ENCODE measurements around the gene STAG1.
"Not testable (repeated sequence)": the region's sequence is repeated elsewhere in the genome, so short reads cannot be mapped to it uniquely, and the experiment has no call there.

Gene STAG1

GRCh38 chr3:136380530-136380929, 371.6 kb downstream of the STAG1 start:
- no peak for DNase-seq

GRCh38 chr3:136378011-136378410, 374.2 kb downstream of the STAG1 start:
- DNase-seq = no peak

GRCh38 chr3:136377508-136377907, 374.7 kb downstream of the STAG1 start:
- DNase-seq = no peak

- DNase-seq = not testable (repeated sequence)
Observed at GRCh38 chr3:136375800-136376199, 376.4 kb downstream of the STAG1 start.

- DNase-seq = no peak
Observed at GRCh38 chr3:136366289-136366688, 385.9 kb downstream of the STAG1 start.

- DNase-seq = no peak
Observed at GRCh38 chr3:136353461-136353860, 398.7 kb downstream of the STAG1 start.

- DNase-seq = no peak
Observed at GRCh38 chr3:136351905-136352304, 400.3 kb downstream of the STAG1 start.

GRCh38 chr3:136351351-136351750, 400.8 kb downstream of the STAG1 start:
- no peak for DNase-seq

GRCh38 chr3:136350557-136350956, 401.6 kb downstream of the STAG1 start:
- DNase-seq = no peak

- DNase-seq = no peak
Observed at GRCh38 chr3:136350132-136350531, 402.0 kb downstream of the STAG1 start.

- DNase-seq = no peak
Observed at GRCh38 chr3:136346486-136346885, 405.7 kb downstream of the STAG1 start.

- DNase-seq = no peak
Observed at GRCh38 chr3:136343873-136344555, 408.2 kb downstream of the STAG1 start.

- DNase-seq = no peak
Observed at GRCh38 chr3:136343446-136343845, 408.7 kb downstream of the STAG1 start.

- no peak for DNase-seq
Observed at GRCh38 chr3:136336329-136337100, 415.7 kb downstream of the STAG1 start.

- not testable (repeated sequence) for DNase-seq
Observed at GRCh38 chr3:136334726-136335125, 417.5 kb downstream of the STAG1 start.

- no peak for DNase-seq
Observed at GRCh38 chr3:136334209-136334608, 418.0 kb downstream of the STAG1 start.

- DNase-seq = no peak
Observed at GRCh38 chr3:136332776-136333175, 419.4 kb downstream of the STAG1 start.

- DNase-seq = no peak
Observed at GRCh38 chr3:136332302-136332701, 419.9 kb downstream of the STAG1 start.

- no peak for DNase-seq
Observed at GRCh38 chr3:136330900-136331299, 421.3 kb downstream of the STAG1 start.

GRCh38 chr3:136329593-136329992, 422.6 kb downstream of the STAG1 start:
- DNase-seq = no peak

- no peak for DNase-seq
Observed at GRCh38 chr3:136327671-136328070, 424.5 kb downstream of the STAG1 start.

- DNase-seq = no peak
Observed at GRCh38 chr3:136326316-136326715, 425.9 kb downstream of the STAG1 start.

- DNase-seq = no peak
Observed at GRCh38 chr3:136311968-136312367, 440.2 kb downstream of the STAG1 start.

GRCh38 chr3:136311261-136311660, 440.9 kb downstream of the STAG1 start:
- DNase-seq = no peak

- no peak for DNase-seq
Observed at GRCh38 chr3:136305879-136306278, 446.3 kb downstream of the STAG1 start.
